HEK293 (cell line): ENCODE results near the gene RHOT2.

ENCODE experiments used
- CTCF ChIA-PET: fragments of 350-600 bp; formaldehyde crosslinking; extraction: SDS; loops from one replicate; lab custom pipeline; 2021; ENCODE audit warnings: antibody characterized with exemption; lab: Yijun Ruan, JAX
- POLR2A ChIA-PET: fragments of 300-600 bp; formaldehyde crosslinking; extraction: SDS; loops from one replicate; lab custom pipeline; 2020; ENCODE audit warnings: antibody characterized with exemption, inconsistent platforms; lab: Yijun Ruan, JAX
- H3K27ac ChIP-seq: fragments of 200-500 bp; sonication (Bioruptor generic); 2 replicates; pipeline ENCODE4 v1.5.1; 2014; ENCODE audit warnings: low read depth, low read length, control low read depth, inconsistent platforms; ENCODE audit errors: extremely low read depth
- H3K36me3 ChIP-seq, 2 experiments: fragments of 200-500 bp in 1 of 2; sonication (Bioruptor generic) in 1 of 2; 1 replicate in 1 of 2; 2 replicates in 1 of 2; pipeline ENCODE4 v1.5.1; 2014 to 2017; ENCODE audit warnings: inconsistent platforms in 2 of 2, low read length in 2 of 2; ENCODE audit not compliant: control insufficient read depth in 2 of 2, insufficient read depth in 1 of 2
- H3K4me1 ChIP-seq: fragments of 200-500 bp; sonication (Bioruptor generic); 2 replicates; pipeline ENCODE4 v1.5.1; 2014; ENCODE audit warnings: mild to moderate bottlenecking, low read length, inconsistent platforms; ENCODE audit not compliant: control insufficient read depth, insufficient read depth
- H3K4me3 ChIP-seq: 2 replicates; pipeline ENCODE4 v1.5.1; 2011; ENCODE audit warnings: low read depth, mild to moderate bottlenecking, control low read depth, low read length, moderate library complexity
- H3K9me3 ChIP-seq: fragments of 200-500 bp; sonication (Bioruptor generic); 2 replicates; pipeline ENCODE4 v1.5.1; 2014; ENCODE audit warnings: low read depth, low read length, inconsistent platforms; ENCODE audit not compliant: control insufficient read depth, insufficient read depth
- EGR2 ChIP-seq: fragments of 450-650 bp; formaldehyde crosslinking; IDR thresholded peaks from 2 replicates; pipeline ENCODE4 v1.5.1; 2016; ENCODE audit warnings: low read depth, missing biosample characterization, missing genetic modification characterization
- GFI1B ChIP-seq: fragments of 450-650 bp; formaldehyde crosslinking; IDR thresholded peaks from 2 replicates; pipeline ENCODE4 v1.5.1; 2016; ENCODE audit warnings: missing biosample characterization, missing genetic modification characterization
- GLIS1 ChIP-seq: fragments of 450-650 bp; formaldehyde crosslinking; IDR thresholded peaks from 2 replicates; pipeline ENCODE4 v1.5.1; 2016; ENCODE audit warnings: missing biosample characterization, missing genetic modification characterization
- GLIS2 ChIP-seq: fragments of 450-650 bp; formaldehyde crosslinking; IDR thresholded peaks from 2 replicates; pipeline ENCODE4 v1.5.1; 2016; ENCODE audit warnings: missing biosample characterization, missing genetic modification characterization
- OSR2 ChIP-seq: fragments of 450-650 bp; formaldehyde crosslinking; IDR thresholded peaks from 2 replicates; pipeline ENCODE4 v1.5.1; 2016; ENCODE audit warnings: missing biosample characterization, missing genetic modification characterization
- SCRT2 ChIP-seq: fragments of 450-650 bp; formaldehyde crosslinking; IDR thresholded peaks from 2 replicates; pipeline ENCODE4 v1.5.1; 2016; ENCODE audit warnings: missing biosample characterization, missing genetic modification characterization
- TCF7L2 ChIP-seq: IDR thresholded peaks from 2 replicates; pipeline ENCODE4 v1.6.1; 2011; ENCODE audit warnings: low read depth, mild to moderate bottlenecking, inconsistent platforms, low read length, moderate library complexity, borderline replicate concordance
- ZBTB1 ChIP-seq: fragments of 450-650 bp; formaldehyde crosslinking; IDR thresholded peaks from 2 replicates; pipeline ENCODE4 v1.5.1; 2016; ENCODE audit warnings: missing biosample characterization, missing genetic modification characterization
- ZFHX2 ChIP-seq: fragments of 450-650 bp; formaldehyde crosslinking; conservative IDR thresholded peaks from 2 replicates; pipeline ENCODE4 v1.5.1; 2016; ENCODE audit warnings: missing biosample characterization, missing genetic modification characterization
- ZNF133 ChIP-seq: fragments of 450-650 bp; formaldehyde crosslinking; IDR thresholded peaks from 2 replicates; pipeline ENCODE4 v1.5.1; 2016; ENCODE audit warnings: missing biosample characterization, missing genetic modification characterization
- ZNF16 ChIP-seq: fragments of 450-650 bp; formaldehyde crosslinking; IDR thresholded peaks from 2 replicates; pipeline ENCODE4 v1.5.1; 2016; ENCODE audit warnings: low read depth, missing biosample characterization, missing genetic modification characterization
- ZNF23 ChIP-seq: fragments of 450-650 bp; formaldehyde crosslinking; IDR thresholded peaks from 2 replicates; pipeline ENCODE4 v1.5.1; 2016; ENCODE audit warnings: missing biosample characterization, missing genetic modification characterization, borderline replicate concordance
- ZNF248 ChIP-seq: fragments of 450-650 bp; formaldehyde crosslinking; IDR thresholded peaks from 2 replicates; pipeline ENCODE4 v1.5.1; 2017; ENCODE audit warnings: missing biosample characterization, missing genetic modification characterization
- ZNF266 ChIP-seq: fragments of 450-650 bp; formaldehyde crosslinking; IDR thresholded peaks from 2 replicates; pipeline ENCODE4 v1.5.1; 2016; ENCODE audit warnings: missing biosample characterization, missing genetic modification characterization, low read depth
- ZNF335 ChIP-seq: fragments of 450-650 bp; formaldehyde crosslinking; conservative IDR thresholded peaks from 2 replicates; pipeline ENCODE4 v1.5.1; 2016; ENCODE audit warnings: missing biosample characterization, missing genetic modification characterization
- ZNF530 ChIP-seq: fragments of 450-650 bp; formaldehyde crosslinking; IDR thresholded peaks from 2 replicates; pipeline ENCODE4 v1.5.1; 2016; ENCODE audit warnings: low read depth, missing biosample characterization, missing genetic modification characterization
- ZNF600 ChIP-seq: fragments of 450-650 bp; formaldehyde crosslinking; IDR thresholded peaks from 2 replicates; pipeline ENCODE4 v1.5.1; 2016; ENCODE audit warnings: missing biosample characterization, missing genetic modification characterization
- ZNF610 ChIP-seq: fragments of 450-650 bp; formaldehyde crosslinking; IDR thresholded peaks from 2 replicates; pipeline ENCODE4 v1.5.1; 2016; ENCODE audit warnings: missing biosample characterization, missing genetic modification characterization, borderline replicate concordance
- ZNF654 ChIP-seq: fragments of 450-650 bp; formaldehyde crosslinking; IDR thresholded peaks from 2 replicates; pipeline ENCODE4 v1.5.1; 2016; ENCODE audit warnings: low read depth, missing biosample characterization, missing genetic modification characterization
- ZNF777 ChIP-seq: fragments of 450-650 bp; formaldehyde crosslinking; IDR thresholded peaks from 2 replicates; pipeline ENCODE4 v1.5.1; 2017; ENCODE audit warnings: missing biosample characterization, missing genetic modification characterization, borderline replicate concordance
- ZXDB ChIP-seq: fragments of 450-650 bp; formaldehyde crosslinking; IDR thresholded peaks from 2 replicates; pipeline ENCODE4 v1.5.1; 2016; ENCODE audit warnings: missing biosample characterization, missing genetic modification characterization
- TF ChIP-seq, protein P1 (sequence below): fragments of 450-650 bp; formaldehyde crosslinking; IDR thresholded peaks from 2 replicates; pipeline ENCODE4 v1.5.1; 2016; ENCODE audit warnings: missing biosample characterization, missing genetic modification characterization
- TF ChIP-seq, protein P2 (sequence below): fragments of 450-650 bp; formaldehyde crosslinking; IDR thresholded peaks from 2 replicates; pipeline ENCODE4 v1.5.1; 2017; ENCODE audit warnings: missing biosample characterization, missing genetic modification characterization
- TF ChIP-seq, protein P3 (sequence below): fragments of 450-650 bp; formaldehyde crosslinking; IDR thresholded peaks from 2 replicates; pipeline ENCODE4 v1.5.1; 2016; ENCODE audit warnings: missing biosample characterization, missing genetic modification characterization
- TF ChIP-seq, protein P4 (sequence below): fragments of 450-650 bp; formaldehyde crosslinking; IDR thresholded peaks from 2 replicates; pipeline ENCODE4 v1.5.1; 2016; ENCODE audit warnings: missing biosample characterization, missing genetic modification characterization
- TF ChIP-seq, protein P5 (sequence below): fragments of 450-650 bp; formaldehyde crosslinking; IDR thresholded peaks from 2 replicates; pipeline ENCODE4 v1.5.1; 2017; ENCODE audit warnings: missing biosample characterization, missing genetic modification characterization
- TF ChIP-seq, protein P6 (sequence below): fragments of 450-650 bp; formaldehyde crosslinking; IDR thresholded peaks from 2 replicates; pipeline ENCODE4 v1.5.1; 2016; ENCODE audit warnings: missing biosample characterization, missing genetic modification characterization, low read depth

Gene RHOT2

DNA sequence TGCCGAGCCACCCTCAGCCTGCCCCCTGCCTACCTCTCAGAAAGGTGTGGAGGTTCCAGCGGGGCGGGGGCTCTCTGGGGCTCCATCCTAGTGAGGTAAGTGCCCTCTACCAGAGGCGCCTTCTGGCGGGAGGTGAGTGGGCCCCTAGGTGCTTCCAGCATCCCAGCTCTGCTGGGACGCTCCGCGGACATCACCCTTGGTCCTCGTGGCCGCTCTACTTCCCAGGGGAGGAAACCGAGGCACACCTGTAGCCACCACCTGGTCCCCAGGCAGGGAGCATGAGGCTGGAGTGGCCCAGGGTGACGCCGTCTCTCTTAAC is 24.9 kb upstream of the RHOT2 start (continued):
- TF ChIP-seq ZNF610 (no peak), ZNF266 (no peak), ZXDB (tag by site-specific recombination) (0 out of 2 replicates have a peak, but pooled peaks have one; percentile 12), SCRT2 (tag by site-specific recombination) (0 out of 2 replicates have a peak, but pooled peaks have one; percentile 7), TCF7L2 (no peak), ZNF335 (tag by site-specific recombination) (no peak), ZNF248 (tag by site-specific recombination) (no peak), ZNF777 (tag by site-specific recombination) (no peak), ZNF133 (no peak), GLIS1 (tag by site-specific recombination) (no peak), GLIS2 (tag by site-specific recombination) (no peak), OSR2 (tag by site-specific recombination) (no peak)
- TF ChIP-seq, protein P1, sequence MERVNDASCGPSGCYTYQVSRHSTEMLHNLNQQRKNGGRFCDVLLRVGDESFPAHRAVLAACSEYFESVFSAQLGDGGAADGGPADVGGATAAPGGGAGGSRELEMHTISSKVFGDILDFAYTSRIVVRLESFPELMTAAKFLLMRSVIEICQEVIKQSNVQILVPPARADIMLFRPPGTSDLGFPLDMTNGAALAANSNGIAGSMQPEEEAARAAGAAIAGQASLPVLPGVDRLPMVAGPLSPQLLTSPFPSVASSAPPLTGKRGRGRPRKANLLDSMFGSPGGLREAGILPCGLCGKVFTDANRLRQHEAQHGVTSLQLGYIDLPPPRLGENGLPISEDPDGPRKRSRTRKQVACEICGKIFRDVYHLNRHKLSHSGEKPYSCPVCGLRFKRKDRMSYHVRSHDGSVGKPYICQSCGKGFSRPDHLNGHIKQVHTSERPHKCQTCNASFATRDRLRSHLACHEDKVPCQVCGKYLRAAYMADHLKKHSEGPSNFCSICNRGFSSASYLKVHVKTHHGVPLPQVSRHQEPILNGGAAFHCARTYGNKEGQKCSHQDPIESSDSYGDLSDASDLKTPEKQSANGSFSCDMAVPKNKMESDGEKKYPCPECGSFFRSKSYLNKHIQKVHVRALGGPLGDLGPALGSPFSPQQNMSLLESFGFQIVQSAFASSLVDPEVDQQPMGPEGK (tag by site-specific recombination) = 0 out of 2 replicates have a peak, but pooled peaks have one; percentile 5
- TF ChIP-seq, protein P2, sequence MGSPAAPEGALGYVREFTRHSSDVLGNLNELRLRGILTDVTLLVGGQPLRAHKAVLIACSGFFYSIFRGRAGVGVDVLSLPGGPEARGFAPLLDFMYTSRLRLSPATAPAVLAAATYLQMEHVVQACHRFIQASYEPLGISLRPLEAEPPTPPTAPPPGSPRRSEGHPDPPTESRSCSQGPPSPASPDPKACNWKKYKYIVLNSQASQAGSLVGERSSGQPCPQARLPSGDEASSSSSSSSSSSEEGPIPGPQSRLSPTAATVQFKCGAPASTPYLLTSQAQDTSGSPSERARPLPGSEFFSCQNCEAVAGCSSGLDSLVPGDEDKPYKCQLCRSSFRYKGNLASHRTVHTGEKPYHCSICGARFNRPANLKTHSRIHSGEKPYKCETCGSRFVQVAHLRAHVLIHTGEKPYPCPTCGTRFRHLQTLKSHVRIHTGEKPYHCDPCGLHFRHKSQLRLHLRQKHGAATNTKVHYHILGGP = no peak
- TF ChIP-seq, all 188 proteins: peak for 6

DNA sequence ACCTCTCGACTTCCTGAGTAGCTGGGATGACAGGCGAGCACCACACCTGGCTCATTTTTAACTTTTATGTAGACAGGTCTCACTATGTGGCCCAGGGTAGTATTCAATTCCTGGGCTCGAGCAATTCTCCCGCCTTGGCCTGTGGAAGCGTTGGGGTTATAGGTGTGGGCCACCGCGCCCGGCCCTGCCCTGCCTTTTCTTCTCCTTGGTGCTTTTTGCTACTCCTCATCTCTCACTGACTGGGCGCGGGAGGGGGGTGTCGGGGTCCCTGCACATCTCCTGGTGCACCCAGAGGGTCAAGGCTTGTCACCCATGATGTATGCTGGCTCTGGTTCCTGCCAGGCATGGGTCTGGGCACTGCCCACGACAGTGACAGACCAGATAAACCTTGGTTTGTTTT is 23.4 kb upstream of the RHOT2 start:
- H3K27ac ChIP-seq = no peak overlapping the region
- TF ChIP-seq ZNF335 (tag by site-specific recombination) (no peak), SCRT2 (tag by site-specific recombination) (no peak), ZFHX2 (no peak), ZBTB1 (tag by site-specific recombination) (no peak), EGR2 (no peak), ZNF600 (tag by site-specific recombination) (no peak), GFI1B (no peak), ZNF654 (tag by site-specific recombination) (no peak), ZNF530 (no peak), ZNF23 (tag by site-specific recombination) (no peak), ZNF16 (no peak)
- TF ChIP-seq, protein P3, sequence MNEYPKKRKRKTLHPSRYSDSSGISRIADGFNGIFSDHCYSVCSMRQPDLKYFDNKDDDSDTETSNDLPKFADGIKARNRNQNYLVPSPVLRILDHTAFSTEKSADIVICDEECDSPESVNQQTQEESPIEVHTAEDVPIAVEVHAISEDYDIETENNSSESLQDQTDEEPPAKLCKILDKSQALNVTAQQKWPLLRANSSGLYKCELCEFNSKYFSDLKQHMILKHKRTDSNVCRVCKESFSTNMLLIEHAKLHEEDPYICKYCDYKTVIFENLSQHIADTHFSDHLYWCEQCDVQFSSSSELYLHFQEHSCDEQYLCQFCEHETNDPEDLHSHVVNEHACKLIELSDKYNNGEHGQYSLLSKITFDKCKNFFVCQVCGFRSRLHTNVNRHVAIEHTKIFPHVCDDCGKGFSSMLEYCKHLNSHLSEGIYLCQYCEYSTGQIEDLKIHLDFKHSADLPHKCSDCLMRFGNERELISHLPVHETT = no peak
- TF ChIP-seq, protein P4, sequence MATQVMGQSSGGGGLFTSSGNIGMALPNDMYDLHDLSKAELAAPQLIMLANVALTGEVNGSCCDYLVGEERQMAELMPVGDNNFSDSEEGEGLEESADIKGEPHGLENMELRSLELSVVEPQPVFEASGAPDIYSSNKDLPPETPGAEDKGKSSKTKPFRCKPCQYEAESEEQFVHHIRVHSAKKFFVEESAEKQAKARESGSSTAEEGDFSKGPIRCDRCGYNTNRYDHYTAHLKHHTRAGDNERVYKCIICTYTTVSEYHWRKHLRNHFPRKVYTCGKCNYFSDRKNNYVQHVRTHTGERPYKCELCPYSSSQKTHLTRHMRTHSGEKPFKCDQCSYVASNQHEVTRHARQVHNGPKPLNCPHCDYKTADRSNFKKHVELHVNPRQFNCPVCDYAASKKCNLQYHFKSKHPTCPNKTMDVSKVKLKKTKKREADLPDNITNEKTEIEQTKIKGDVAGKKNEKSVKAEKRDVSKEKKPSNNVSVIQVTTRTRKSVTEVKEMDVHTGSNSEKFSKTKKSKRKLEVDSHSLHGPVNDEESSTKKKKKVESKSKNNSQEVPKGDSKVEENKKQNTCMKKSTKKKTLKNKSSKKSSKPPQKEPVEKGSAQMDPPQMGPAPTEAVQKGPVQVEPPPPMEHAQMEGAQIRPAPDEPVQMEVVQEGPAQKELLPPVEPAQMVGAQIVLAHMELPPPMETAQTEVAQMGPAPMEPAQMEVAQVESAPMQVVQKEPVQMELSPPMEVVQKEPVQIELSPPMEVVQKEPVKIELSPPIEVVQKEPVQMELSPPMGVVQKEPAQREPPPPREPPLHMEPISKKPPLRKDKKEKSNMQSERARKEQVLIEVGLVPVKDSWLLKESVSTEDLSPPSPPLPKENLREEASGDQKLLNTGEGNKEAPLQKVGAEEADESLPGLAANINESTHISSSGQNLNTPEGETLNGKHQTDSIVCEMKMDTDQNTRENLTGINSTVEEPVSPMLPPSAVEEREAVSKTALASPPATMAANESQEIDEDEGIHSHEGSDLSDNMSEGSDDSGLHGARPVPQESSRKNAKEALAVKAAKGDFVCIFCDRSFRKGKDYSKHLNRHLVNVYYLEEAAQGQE (tag by site-specific recombination) = no peak
- TF ChIP-seq, protein P5, sequence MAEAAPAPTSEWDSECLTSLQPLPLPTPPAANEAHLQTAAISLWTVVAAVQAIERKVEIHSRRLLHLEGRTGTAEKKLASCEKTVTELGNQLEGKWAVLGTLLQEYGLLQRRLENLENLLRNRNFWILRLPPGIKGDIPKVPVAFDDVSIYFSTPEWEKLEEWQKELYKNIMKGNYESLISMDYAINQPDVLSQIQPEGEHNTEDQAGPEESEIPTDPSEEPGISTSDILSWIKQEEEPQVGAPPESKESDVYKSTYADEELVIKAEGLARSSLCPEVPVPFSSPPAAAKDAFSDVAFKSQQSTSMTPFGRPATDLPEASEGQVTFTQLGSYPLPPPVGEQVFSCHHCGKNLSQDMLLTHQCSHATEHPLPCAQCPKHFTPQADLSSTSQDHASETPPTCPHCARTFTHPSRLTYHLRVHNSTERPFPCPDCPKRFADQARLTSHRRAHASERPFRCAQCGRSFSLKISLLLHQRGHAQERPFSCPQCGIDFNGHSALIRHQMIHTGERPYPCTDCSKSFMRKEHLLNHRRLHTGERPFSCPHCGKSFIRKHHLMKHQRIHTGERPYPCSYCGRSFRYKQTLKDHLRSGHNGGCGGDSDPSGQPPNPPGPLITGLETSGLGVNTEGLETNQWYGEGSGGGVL (tag by site-specific recombination) = no peak
- TF ChIP-seq, protein P6, sequence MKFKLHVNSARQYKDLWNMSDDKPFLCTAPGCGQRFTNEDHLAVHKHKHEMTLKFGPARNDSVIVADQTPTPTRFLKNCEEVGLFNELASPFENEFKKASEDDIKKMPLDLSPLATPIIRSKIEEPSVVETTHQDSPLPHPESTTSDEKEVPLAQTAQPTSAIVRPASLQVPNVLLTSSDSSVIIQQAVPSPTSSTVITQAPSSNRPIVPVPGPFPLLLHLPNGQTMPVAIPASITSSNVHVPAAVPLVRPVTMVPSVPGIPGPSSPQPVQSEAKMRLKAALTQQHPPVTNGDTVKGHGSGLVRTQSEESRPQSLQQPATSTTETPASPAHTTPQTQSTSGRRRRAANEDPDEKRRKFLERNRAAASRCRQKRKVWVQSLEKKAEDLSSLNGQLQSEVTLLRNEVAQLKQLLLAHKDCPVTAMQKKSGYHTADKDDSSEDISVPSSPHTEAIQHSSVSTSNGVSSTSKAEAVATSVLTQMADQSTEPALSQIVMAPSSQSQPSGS (tag by site-specific recombination) = no peak

More for the DNA sequence above, 23.4 kb upstream of the RHOT2 start:
- H3K4me3 ChIP-seq = no peak overlapping the region
- ChIA-PET POLR2A (no interaction called here), CTCF (no interaction called here)
- H3K36me3 ChIP-seq = peaks cover 0 to 7% of the 10 kb centered on the region in 2 experiments; a peak in 2 of 3 replicates
- H3K4me1 ChIP-seq = peaks cover 9% of the 10 kb centered on the region; the same call in 1 of the 2 replicates
- H3K9me3 ChIP-seq = no peaks in the 10 kb centered on the region
